Esophagus (tissue), 2 donors: ENCODE results near the gene CCNI2. TPM values are rescaled to one million over a fixed set of nuclear protein-coding genes. Genes with fewer than 3 reads are reported as not detected.
A peak's percentile ranks its signal among the peaks of the same experiment; 100 is the strongest.

Source experiments
- H3K27ac ChIP-seq, 2 donors: one replicate each; pipeline ENCODE4 v1.5.1; 2013; ENCODE audit warnings: low read depth in 2 of 2, mild to moderate bottlenecking in 2 of 2, inconsistent platforms in 1 of 2, low read length in 1 of 2, moderate library complexity in 1 of 2
- H3K27me3 ChIP-seq, 2 donors: one replicate each; pipeline ENCODE4 v1.6.1; 2013; ENCODE audit warnings: low read length in 2 of 2, control low read depth in 1 of 2, mild to moderate bottlenecking in 1 of 2; ENCODE audit not compliant: insufficient read depth in 2 of 2, control insufficient read depth in 1 of 2
- H3K36me3 ChIP-seq, 2 donors: one replicate each; pipeline ENCODE4 v1.6.1; 2013; ENCODE audit warnings: low read length in 1 of 2; ENCODE audit not compliant: control insufficient read depth in 2 of 2, insufficient read depth in 2 of 2
- H3K4me1 ChIP-seq, 2 donors: one replicate each; pipeline ENCODE4 v1.6.1; 2013; ENCODE audit warnings: low read length in 1 of 2; ENCODE audit not compliant: control insufficient read depth in 2 of 2, insufficient read depth in 2 of 2
- H3K4me3 ChIP-seq, 2 donors: one replicate each; pipeline ENCODE4 v1.5.1; 2013; ENCODE audit warnings: low read length in 2 of 2, mild to moderate bottlenecking in 2 of 2, low read depth in 1 of 2, moderate library complexity in 1 of 2
- H3K9me3 ChIP-seq, 2 donors: one replicate each; pipeline ENCODE4 v1.6.1; 2013; ENCODE audit warnings: mild to moderate bottlenecking in 2 of 2, low read depth in 1 of 2, low read length in 1 of 2, moderate library complexity in 1 of 2; ENCODE audit not compliant: control insufficient read depth in 2 of 2, insufficient read depth in 1 of 2
- WGBS, 2 donors: extraction: QIAGEN DNeasy Blood & Tissue Kit; methylation state at CpG; one replicate each; pipeline ENCODE4 v1.1.7; 2013; 5-methylcytosine and 5-hydroxymethylcytosine counted together
- polyA plus RNA-seq, 2 donors: library from polyadenylated mRNA; stranded (reverse); fragments of 200-250 nt; gene quantifications; one replicate each; pipeline ENCODE4 v1.2.3, GENCODE V29; 2013
- donor health status: healthy with polysubstance abuse.
- donor health status: Bipolar disorder and iron deficiency.

Gene CCNI2
- polyA plus RNA-seq, 2 donors = 0.04 to 0.05 TPM

GRCh38 chr5:132764671-132765238 is 17.5 kb downstream of the CCNI2 start:
- peaks cover 0 to 8% of the 10 kb centered on the region in 2 donors for H3K4me1 ChIP-seq
- H3K9me3 ChIP-seq = no peaks in the 10 kb centered on the region
- WGBS, 2 donors = 91 to 94% methylated on average over 7 of the region's 7 CpGs
- peaks cover 17 to 40% of the 10 kb centered on the region in 2 donors for H3K36me3 ChIP-seq
- H3K27ac ChIP-seq = no peak overlapping the region
- no peak overlapping the region for H3K4me3 ChIP-seq
- no peaks in the 10 kb centered on the region for H3K27me3 ChIP-seq

- H3K27ac ChIP-seq = no peak overlapping the region
- peaks cover 17 to 33% of the 10 kb centered on the region in 2 donors for H3K36me3 ChIP-seq
- peaks cover 0 to 8% of the 10 kb centered on the region in 2 donors for H3K4me1 ChIP-seq
- no peaks in the 10 kb centered on the region for H3K27me3 ChIP-seq
- WGBS, 2 donors = 69 to 71% methylated on average over 12 of the region's 12 CpGs
- no peaks in the 10 kb centered on the region for H3K9me3 ChIP-seq
- H3K4me3 ChIP-seq = no peak overlapping the region
Measured at GRCh38 chr5:132765311-132766019, 18.2 kb downstream of the CCNI2 start.

- H3K9me3 ChIP-seq = no peaks in the 10 kb centered on the region
- H3K27ac ChIP-seq = no peak overlapping the region
- peaks cover under 1 to 8% of the 10 kb centered on the region in 2 donors for H3K4me1 ChIP-seq
- 90% methylated on average over 14 of the region's 14 CpGs for WGBS, 2 donors
- no peaks in the 10 kb centered on the region for H3K27me3 ChIP-seq
- H3K4me3 ChIP-seq = no peak overlapping the region
- H3K36me3 ChIP-seq = peaks cover 12 to 26% of the 10 kb centered on the region in 2 donors
Measured at GRCh38 chr5:132766020-132766805, 19.0 kb downstream of the CCNI2 start.

GRCh38 chr5:132766806-132767055 is 19.5 kb downstream of the CCNI2 start:
- no peaks in the 10 kb centered on the region for H3K27me3 ChIP-seq
- 88 to 92% methylated on average over 1 of the region's 1 CpG for WGBS, 2 donors
- no peaks in the 10 kb centered on the region for H3K9me3 ChIP-seq
- no peak overlapping the region for H3K4me3 ChIP-seq
- no peak overlapping the region for H3K27ac ChIP-seq
- H3K4me1 ChIP-seq = peaks cover 4 to 8% of the 10 kb centered on the region in 2 donors
- H3K36me3 ChIP-seq = peaks cover 12 to 21% of the 10 kb centered on the region in 2 donors

- WGBS, 2 donors = 45 to 64% methylated on average over 2 of the region's 2 CpGs
- Histone ChIP-seq H3K9me3 (no peaks in the 10 kb centered on the region), H3K36me3 (peaks cover 12 to 18% of the 10 kb centered on the region in 2 donors), H3K27me3 (no peaks in the 10 kb centered on the region), H3K4me1 (peaks cover 4 to 9% of the 10 kb centered on the region in 2 donors), H3K27ac (no peak overlapping the region), H3K4me3 (no peak overlapping the region)
Measured at GRCh38 chr5:132767150-132767549, 19.9 kb downstream of the CCNI2 start.

GRCh38 chr5:132768485-132768868 is 21.3 kb downstream of the CCNI2 start:
- Histone ChIP-seq H3K4me1 (peaks cover 9 to 14% of the 10 kb centered on the region in 2 donors), H3K36me3 (peaks cover 10 to 11% of the 10 kb centered on the region in 2 donors), H3K4me3 (no peak overlapping the region), H3K27me3 (no peaks in the 10 kb centered on the region), H3K9me3 (no peaks in the 10 kb centered on the region), H3K27ac (no peak overlapping the region)
- WGBS, 2 donors = 96 to 97% methylated on average over 3 of the region's 3 CpGs

GRCh38 chr5:132770476-132771159 is 23.4 kb downstream of the CCNI2 start:
- peaks cover 16 to 27% of the 10 kb centered on the region in 2 donors for H3K4me1 ChIP-seq
- no peaks in the 10 kb centered on the region for H3K9me3 ChIP-seq
- H3K27me3 ChIP-seq = no peaks in the 10 kb centered on the region
- peak overlapping the region in 1 of 2 donors; percentile 11 for H3K27ac ChIP-seq
- no peaks in the 10 kb centered on the region for H3K36me3 ChIP-seq
- WGBS, 2 donors = 51 to 63% methylated on average over 8 of the region's 8 CpGs
- H3K4me3 ChIP-seq = no peak overlapping the region

- WGBS, 2 donors = 61 to 70% methylated on average over 8 of the region's 8 CpGs
- peak overlapping the region; percentile 29 to 33 for H3K27ac ChIP-seq
- H3K27me3 ChIP-seq = no peaks in the 10 kb centered on the region
- H3K4me3 ChIP-seq = no peak overlapping the region
- H3K36me3 ChIP-seq = no peaks in the 10 kb centered on the region
- H3K4me1 ChIP-seq = peaks cover 16 to 28% of the 10 kb centered on the region in 2 donors
- H3K9me3 ChIP-seq = no peaks in the 10 kb centered on the region
Measured at GRCh38 chr5:132771503-132771998, 24.3 kb downstream of the CCNI2 start.

GRCh38 chr5:132772291-132773070 is 25.3 kb downstream of the CCNI2 start:
- no peaks in the 10 kb centered on the region for H3K27me3 ChIP-seq
- no peak overlapping the region for H3K4me3 ChIP-seq
- no peak overlapping the region for H3K27ac ChIP-seq
- H3K36me3 ChIP-seq = no peaks in the 10 kb centered on the region
- 78 to 81% methylated on average over 8 of the region's 8 CpGs for WGBS, 2 donors
- H3K9me3 ChIP-seq = no peaks in the 10 kb centered on the region
- peaks cover 16 to 28% of the 10 kb centered on the region in 2 donors for H3K4me1 ChIP-seq
